ENCODE results near the gene PPFIA1.

The PPFIA1 gene

DNA sequence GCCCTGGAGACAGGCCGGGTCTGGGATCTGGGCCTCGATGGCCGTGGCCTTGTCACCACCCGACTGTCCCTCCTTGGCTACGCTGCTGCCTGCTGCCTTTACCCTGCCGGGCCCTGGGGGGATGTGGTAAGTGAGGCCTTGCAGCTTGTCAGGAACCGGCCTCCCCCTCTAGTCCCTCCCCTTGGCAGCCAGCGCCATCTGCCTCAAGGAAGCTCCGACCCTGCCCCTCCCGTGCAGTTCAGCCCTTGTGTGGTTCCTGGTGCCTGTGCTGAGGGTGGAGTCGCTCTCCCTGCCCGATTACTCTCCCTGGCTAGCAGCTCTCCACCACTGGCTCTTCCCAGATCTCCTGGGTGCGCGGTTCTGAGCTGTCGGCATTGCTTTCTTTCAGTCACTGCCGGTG lies 161.6 kb downstream of the PPFIA1 start:
- no peak for DNase-seq (ENCODE audit: low spot score)

DNA sequence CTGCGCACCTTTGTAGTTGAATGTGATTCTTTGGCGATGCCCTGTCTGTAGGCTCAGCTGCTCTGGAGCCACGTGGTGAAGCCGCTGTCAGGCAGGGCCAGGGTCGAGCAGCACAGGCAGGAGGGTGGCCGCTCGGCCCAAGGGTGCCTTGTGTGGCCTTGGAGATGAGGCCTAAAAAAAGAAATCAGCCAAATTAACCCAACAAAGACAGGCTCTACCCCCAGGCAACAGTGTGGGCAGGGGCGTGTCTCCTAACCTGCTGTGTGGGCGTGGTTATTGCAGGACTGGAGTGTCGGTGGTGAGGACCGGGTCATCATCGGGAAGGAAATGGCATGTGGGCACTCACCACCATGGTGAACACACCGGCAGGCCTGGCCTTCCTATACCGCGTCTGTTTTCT lies 162.1 kb downstream of the PPFIA1 start:
- no peak for DNase-seq (ENCODE audit: low spot score)

DNA sequence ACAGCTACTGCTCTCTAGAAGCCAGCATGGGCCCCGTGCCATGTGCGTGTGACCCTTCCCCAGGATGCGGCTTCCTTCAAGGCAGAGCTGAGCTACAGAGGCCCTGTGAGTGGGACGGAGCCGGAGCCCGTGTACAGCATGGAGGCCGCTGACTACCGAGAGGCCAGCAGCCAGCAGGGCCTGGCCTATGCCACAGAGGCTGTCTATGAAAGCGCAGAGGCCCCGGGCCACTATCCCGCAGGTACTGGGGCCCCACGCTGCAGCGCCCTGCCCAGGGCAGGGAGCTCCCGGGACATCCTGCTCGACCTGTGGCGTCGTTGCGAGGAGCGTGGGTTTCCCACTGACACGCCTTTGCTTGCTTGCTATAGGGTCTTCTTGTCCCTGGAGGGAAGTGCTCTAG lies 162.5 kb downstream of the PPFIA1 start:
- no peak for DNase-seq (ENCODE audit: low spot score)

DNA sequence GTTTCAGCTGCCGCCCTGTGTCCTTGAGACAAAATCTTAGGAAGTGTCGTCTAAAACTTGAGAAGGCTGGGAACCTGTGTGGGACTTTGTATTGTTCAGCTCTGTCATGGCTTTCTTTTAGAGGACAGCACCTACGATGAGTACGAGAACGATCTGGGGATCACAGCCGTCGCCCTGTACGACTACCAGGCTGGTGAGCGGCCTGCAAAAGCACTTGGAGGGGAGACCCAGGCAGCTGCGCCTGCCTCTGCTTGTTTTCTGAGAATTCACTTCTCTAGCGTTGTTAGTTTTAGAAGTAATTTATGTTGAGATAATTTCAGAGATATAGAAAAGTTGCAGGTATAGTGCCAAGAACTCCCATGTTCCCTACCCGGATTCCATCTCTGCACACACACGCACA lies 163.0 kb downstream of the PPFIA1 start:
- no peak for DNase-seq (ENCODE audit: low spot score)

All from GM03348 (cell line).